ENCODE results near the gene ETV6. TPM values are rescaled to one million over a fixed set of nuclear protein-coding genes. Genes with fewer than 3 reads are reported as not detected.

ETV6 gene
- total and polyA plus RNA-seq, 2 of the 8 experiments (the other 6 are each of a cell fraction or from before 2014, with no cell fraction given): 5.5 to 23.9 TPM

GRCh38 chr12:11756523-11756922 lies 107.0 kb downstream of the ETV6 start:
- Histone ChIP-seq H3K9me3 (ENCODE audit: insufficient read depth in 2 of 2, low read depth in 1 of 2, low read length in 1 of 2) (no peaks in the 10 kb centered on the region), H3K18ac (ENCODE audit: extremely low read depth, low read length) (no peak overlapping the region), H3K4ac (replicated peaks; ENCODE audit: insufficient read length, low read depth, low read length) (no peak overlapping the region), H3K4me2 (ENCODE audit: insufficient read depth in 1 of 2, low read depth in 2 of 2, low read length in 2 of 2) (no peak overlapping the region), H4K91ac (replicated peaks; ENCODE audit: insufficient read length, low read length) (no peak overlapping the region), H3K79me2 (ENCODE audit: control insufficient read depth in 1 of 2, insufficient read depth in 2 of 2, low read length in 2 of 2) (no peaks in the 10 kb centered on the region), H3K4me1 (replicated peaks in 1 of 4; ENCODE audit: control insufficient read depth in 3 of 4, insufficient read depth in 4 of 4, low read length in 3 of 4) (peaks cover 7 to 16% (median 13%) of the 10 kb centered on the region in 4 experiments), H2BK12ac (ENCODE audit: low read depth, low read length) (no peak overlapping the region), H2BK120ac (replicated peaks; ENCODE audit: low read depth, low read length) (no peak overlapping the region), H4K20me1 (replicated peaks in 1 of 2; ENCODE audit: control insufficient read depth in 1 of 2, insufficient read depth in 2 of 2, low read length in 2 of 2) (no peaks in the 10 kb centered on the region), H3K23ac (ENCODE audit: insufficient read length) (no peak overlapping the region), H3K4me3 (ENCODE audit: extremely low read depth in 1 of 4, insufficient read depth in 2 of 4, low read depth in 3 of 4, low read length in 4 of 4) (no peak overlapping the region), H2AFZ (ENCODE audit: low read length) (no peak overlapping the region), H3K14ac (ENCODE audit: insufficient read length) (no peak overlapping the region), H3K56ac (replicated peaks; ENCODE audit: insufficient read length, low read depth, low read length) (no peak overlapping the region), H4K8ac (ENCODE audit: extremely low read depth, insufficient read depth, low read length) (no peak overlapping the region), H3K27me3 (replicated peaks in 1 of 4; ENCODE audit: control insufficient read depth in 3 of 4, extremely low read depth in 1 of 4, insufficient read depth in 3 of 4, low read length in 3 of 4) (no peaks in the 10 kb centered on the region), H3K23me2 (ENCODE audit: low read depth, low read length) (no peaks in the 10 kb centered on the region), H4K5ac (ENCODE audit: insufficient read length, low read depth, low read length) (no peak overlapping the region), H2BK5ac (ENCODE audit: low read depth, low read length) (no peak overlapping the region), H3K79me1 (ENCODE audit: low read depth, low read length) (peaks cover 5% of the 10 kb centered on the region; the same call in 1 of the 2 replicates), H2BK15ac (ENCODE audit: low read length) (no peak overlapping the region), H3K27ac (ENCODE audit: low read depth, low read length) (no peak overlapping the region), H2AK5ac (ENCODE audit: low read depth, low read length) (no peak overlapping the region), H3K9ac (replicated peaks in 1 of 4; ENCODE audit: extremely low read depth in 1 of 4, low read depth in 3 of 4, low read length in 3 of 4) (no peak overlapping the region), H2BK20ac (ENCODE audit: low read length) (no peak overlapping the region), H3K36me3 (ENCODE audit: control insufficient read depth in 2 of 4, insufficient read depth in 4 of 4, low read length in 3 of 4) (0 out of 8 replicates have a peak, but pooled peaks cover 0 to 3% (median 0%) of the 10 kb centered on the region in 4 experiments)
- 80% methylated on average over 6 of the region's 6 CpGs; no CpG with 5 or more reads in 1 of the 2 experiments for WGBS, 2 experiments (ENCODE audit: extremely low coverage in 1 of 2, insufficient coverage in 1 of 2, insufficient read length in 1 of 2, insufficient replicate concordance in 2 of 2, low coverage in 1 of 2, low lambda C conversion rate in 2 of 2, missing lambda C conversion rate in 1 of 2)
- POLR2A ChIA-PET (ENCODE audit: partially characterized antibody): no interaction called here
- CTCF ChIA-PET (ENCODE audit: partially characterized antibody): interaction anchor here (0.6 kb wide), 1 partner anchor 635 kb away, joined by 3 read pairs; no protein-coding TSS in a partner anchor
- TF ChIP-seq CEBPB (IDR thresholded peaks at IDR 0.05; ENCODE audit: low read depth, low read length) (no peak), MAFK (IDR thresholded peaks at IDR 0.05; ENCODE audit: low read depth, low read length) (no peak), POLR2AphosphoS5 (IDR thresholded peaks at IDR 0.05; ENCODE audit: low read depth, low read length) (no peak), POLR2A (IDR thresholded peaks at IDR 0.05; ENCODE audit: control extremely low read depth in 1 of 2, low read depth in 2 of 2, low read length in 2 of 2) (no peak), ASH2L (IDR thresholded peaks at IDR 0.05; ENCODE audit: low read length) (no peak), SP1 (IDR thresholded peaks at IDR 0.05; ENCODE audit: low read depth, low read length) (no peak)
- FAIRE-seq (no peak), DNase-seq (ENCODE audit: low read depth in 1 of 2, low spot score in 2 of 2) (no peak)

Measured in H1 (cell line).